Suppressor macrophage (primary cell): ENCODE data around the gene OPCML.
A peak's percentile ranks its signal among the peaks of the same experiment; 100 is the strongest.

Source experiments
- DNase-seq, 4 experiments: peaks; one replicate each; pipeline ENCODE4 v3.0.0-alpha.2; 2020 to 2022

Gene OPCML

GRCh38 chr11:133064961-133065360 lies 467.3 kb downstream of the OPCML start:
- DNase-seq: no peak

- peak in 2 of 4 experiments; percentile 6 to 27 for DNase-seq
These were observed 468.0 kb downstream of the OPCML start for GRCh38 chr11:133064152-133064877.

GRCh38 chr11:133058501-133058900 lies 473.8 kb downstream of the OPCML start:
- DNase-seq: no peak

- no peak for DNase-seq
These were observed 479.1 kb downstream of the OPCML start for GRCh38 chr11:133053124-133053776.

GRCh38 chr11:133052537-133052936 lies 479.8 kb downstream of the OPCML start:
- DNase-seq: no peak

GRCh38 chr11:133049244-133050019 lies 482.9 kb downstream of the OPCML start:
- no peak for DNase-seq

GRCh38 chr11:133048270-133048669 lies 484.0 kb downstream of the OPCML start:
- no peak for DNase-seq

- no peak for DNase-seq
These were observed 484.6 kb downstream of the OPCML start for GRCh38 chr11:133047771-133048115.

GRCh38 chr11:133047036-133047770 lies 485.1 kb downstream of the OPCML start:
- no peak for DNase-seq

- DNase-seq: no peak
These were observed 486.0 kb downstream of the OPCML start for GRCh38 chr11:133046252-133046651.

GRCh38 chr11:133041928-133042882 lies 490.1 kb downstream of the OPCML start:
- DNase-seq: no peak

GRCh38 chr11:133041181-133041580 lies 491.1 kb downstream of the OPCML start:
- no peak for DNase-seq

GRCh38 chr11:133040289-133040900 lies 491.9 kb downstream of the OPCML start:
- no peak for DNase-seq

GRCh38 chr11:133038850-133039249 lies 493.5 kb downstream of the OPCML start:
- no peak for DNase-seq

GRCh38 chr11:133034929-133035328 lies 497.4 kb downstream of the OPCML start:
- no peak for DNase-seq

GRCh38 chr11:133029107-133029506 lies 503.2 kb downstream of the OPCML start:
- no peak for DNase-seq

GRCh38 chr11:133026952-133027351 lies 505.3 kb downstream of the OPCML start:
- DNase-seq: no peak

GRCh38 chr11:133024301-133024700 lies 508.0 kb downstream of the OPCML start:
- DNase-seq: no peak

GRCh38 chr11:133023232-133023631 lies 509.1 kb downstream of the OPCML start:
- no peak for DNase-seq

- DNase-seq: no peak
These were observed 510.7 kb downstream of the OPCML start for GRCh38 chr11:133021553-133021952.

GRCh38 chr11:133020372-133020714 lies 512.0 kb downstream of the OPCML start:
- no peak for DNase-seq
